SK-N-DZ (cell line): ENCODE measurements around the gene RPL36A. TPM values are rescaled to one million over a fixed set of nuclear protein-coding genes. Genes with fewer than 3 reads are reported as not detected.

Source experiments
- DNase-seq: peaks from one replicate; pipeline ENCODE4 v3.0.0-alpha.2; 2015; ENCODE audit warnings: low spot score
- polyA plus RNA-seq, 2 experiments: library from polyadenylated mRNA; depleted of rRNA; stranded (reverse); fragments of >200 nt; gene quantifications; 2 replicates each; pipeline ENCODE4 v1.2.3, GENCODE V29; 2014

The RPL36A gene
- 4,414 and 4,832 TPM in 2 replicates for polyA plus RNA-seq (2014; cell fraction: cytosol; rRNA removed)
- 4,035 and 6,027 TPM in 2 replicates for polyA plus RNA-seq (2014; cell fraction: nucleus; rRNA removed)

- peak; percentile 92 for DNase-seq
These were observed at the start of gene RPL36A for GRCh38 chrX:101390664-101391525. Gene RPL36A (plus strand): TSS chrX:101391011. CDS start chrX:101391044, 33 bp downstream.

- no peak for DNase-seq
These were observed 42.9 kb upstream of the RPL36A start for GRCh38 chrX:101347859-101348451.

GRCh38 chrX:101348452-101349192, 42.2 kb upstream of the RPL36A start, which contains the start of gene TIMM8A:
Gene TIMM8A (minus strand): TSS chrX:101348742. CDS start chrX:101348664, 78 bp downstream.
- DNase-seq: peak; percentile 70

- DNase-seq: no peak
These were observed 41.6 kb upstream of the RPL36A start for GRCh38 chrX:101349193-101349562.

- DNase-seq: peak; percentile 31
These were observed 33.5 kb upstream of the RPL36A start for GRCh38 chrX:101357166-101357795.

- DNase-seq: no peak
These were observed 30.8 kb upstream of the RPL36A start for GRCh38 chrX:101359966-101360365.

- DNase-seq: no peak
These were observed 30.4 kb upstream of the RPL36A start for GRCh38 chrX:101360390-101360789.

GRCh38 chrX:101362116-101362515, 28.7 kb upstream of the RPL36A start:
- DNase-seq: no peak

- DNase-seq: no peak
These were observed 28.1 kb upstream of the RPL36A start for GRCh38 chrX:101362757-101363156.

GRCh38 chrX:101365301-101365795, 25.5 kb upstream of the RPL36A start:
- no peak for DNase-seq

GRCh38 chrX:101368800-101369199, 22.0 kb upstream of the RPL36A start:
- no peak for DNase-seq

- DNase-seq: no peak
These were observed 21.1 kb upstream of the RPL36A start for GRCh38 chrX:101369687-101370086.

GRCh38 chrX:101370888-101371504, 19.8 kb upstream of the RPL36A start:
- DNase-seq: no peak

GRCh38 chrX:101377547-101377946, 13.3 kb upstream of the RPL36A start:
- DNase-seq: no peak

GRCh38 chrX:101383679-101384205, 7.1 kb upstream of the RPL36A start:
- no peak for DNase-seq

- no peak for DNase-seq
These were observed 5.7 kb upstream of the RPL36A start for GRCh38 chrX:101385026-101385684.

GRCh38 chrX:101385795-101386541, 4.8 kb upstream of the RPL36A start, which contains the start of gene BTK:
Gene BTK (minus strand): TSS chrX:101386191. CDS start chrX:101375284, 10,907 bp downstream.
- no peak for DNase-seq

- DNase-seq: no peak
These were observed 4.3 kb upstream of the RPL36A start for GRCh38 chrX:101386542-101386885.

GRCh38 chrX:101388604-101389003, 2.2 kb upstream of the RPL36A start:
- no peak for DNase-seq
